ENCODE data around the gene MTF1. TPM values are rescaled to one million over a fixed set of nuclear protein-coding genes. Genes with fewer than 3 reads are reported as not detected.

Gene MTF1
- total RNA-seq, 1 donor from 2014 or later = 5.2 TPM

DNA sequence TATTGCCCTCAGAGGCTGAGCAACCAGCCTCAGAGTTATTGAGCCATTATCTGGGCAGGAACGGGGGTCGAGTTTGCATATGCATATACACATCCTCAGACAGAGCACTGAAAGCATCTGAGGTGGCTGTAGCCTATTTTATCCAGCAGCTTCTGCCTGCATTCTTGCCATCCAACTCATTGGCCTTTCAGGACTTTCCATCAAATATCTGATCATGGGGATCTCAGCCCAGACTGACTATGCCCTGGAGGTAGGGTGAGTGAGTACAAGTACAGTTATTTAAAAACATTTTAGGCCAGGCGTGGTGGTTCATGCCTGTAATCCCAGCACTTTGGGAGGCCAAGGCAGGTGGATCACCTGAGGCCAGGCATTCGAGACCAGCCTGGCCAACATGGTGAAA lies 1.8 kb upstream of the MTF1 start:
- peaks cover 3% of the 10 kb centered on the region for H3K36me3 ChIP-seq (ENCODE audit: control insufficient read depth, insufficient read depth, low read length)
- H3K27me3 ChIP-seq (ENCODE audit: control insufficient read depth, insufficient read depth, low read length) = no peaks in the 10 kb centered on the region
- DNase-seq (ENCODE audit: low read depth) = no peak
- TF ChIP-seq, protein P1, sequence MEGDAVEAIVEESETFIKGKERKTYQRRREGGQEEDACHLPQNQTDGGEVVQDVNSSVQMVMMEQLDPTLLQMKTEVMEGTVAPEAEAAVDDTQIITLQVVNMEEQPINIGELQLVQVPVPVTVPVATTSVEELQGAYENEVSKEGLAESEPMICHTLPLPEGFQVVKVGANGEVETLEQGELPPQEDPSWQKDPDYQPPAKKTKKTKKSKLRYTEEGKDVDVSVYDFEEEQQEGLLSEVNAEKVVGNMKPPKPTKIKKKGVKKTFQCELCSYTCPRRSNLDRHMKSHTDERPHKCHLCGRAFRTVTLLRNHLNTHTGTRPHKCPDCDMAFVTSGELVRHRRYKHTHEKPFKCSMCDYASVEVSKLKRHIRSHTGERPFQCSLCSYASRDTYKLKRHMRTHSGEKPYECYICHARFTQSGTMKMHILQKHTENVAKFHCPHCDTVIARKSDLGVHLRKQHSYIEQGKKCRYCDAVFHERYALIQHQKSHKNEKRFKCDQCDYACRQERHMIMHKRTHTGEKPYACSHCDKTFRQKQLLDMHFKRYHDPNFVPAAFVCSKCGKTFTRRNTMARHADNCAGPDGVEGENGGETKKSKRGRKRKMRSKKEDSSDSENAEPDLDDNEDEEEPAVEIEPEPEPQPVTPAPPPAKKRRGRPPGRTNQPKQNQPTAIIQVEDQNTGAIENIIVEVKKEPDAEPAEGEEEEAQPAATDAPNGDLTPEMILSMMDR (IDR thresholded peaks at IDR 0.05; ENCODE audit: insufficient read depth, low read length, poor library complexity, severe bottlenecking) = no peak
- H3K4me3 ChIP-seq (ENCODE audit: low read depth, low read length) = no peak overlapping the region

DNA sequence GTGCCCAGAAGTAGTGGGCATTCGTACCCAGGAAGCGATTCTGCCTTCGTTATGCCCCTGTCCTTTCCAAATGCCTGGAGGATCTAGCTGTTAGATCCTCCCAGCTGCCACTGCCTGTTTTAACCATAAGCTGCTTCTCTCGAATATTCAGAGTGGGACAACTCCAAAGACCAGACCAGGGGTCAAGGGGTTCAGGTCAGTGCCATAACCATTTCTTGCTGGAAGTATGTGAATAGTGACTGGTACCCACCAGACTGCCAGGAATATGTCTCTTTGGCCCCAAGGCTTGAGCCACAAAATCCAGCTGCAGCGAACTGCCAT lies 914 bp upstream of the MTF1 start:
- Histone ChIP-seq H3K36me3 (ENCODE audit: control insufficient read depth, insufficient read depth, low read length) (peaks cover 3% of the 10 kb centered on the region), H3K27me3 (ENCODE audit: control insufficient read depth, insufficient read depth, low read length) (no peaks in the 10 kb centered on the region), H3K4me3 (ENCODE audit: low read depth, low read length) (peak overlapping the region; percentile 85)
- TF ChIP-seq, protein P1 (IDR thresholded peaks at IDR 0.05; ENCODE audit: insufficient read depth, low read length, poor library complexity, severe bottlenecking) = no peak
- no peak for DNase-seq (ENCODE audit: low read depth)

DNA sequence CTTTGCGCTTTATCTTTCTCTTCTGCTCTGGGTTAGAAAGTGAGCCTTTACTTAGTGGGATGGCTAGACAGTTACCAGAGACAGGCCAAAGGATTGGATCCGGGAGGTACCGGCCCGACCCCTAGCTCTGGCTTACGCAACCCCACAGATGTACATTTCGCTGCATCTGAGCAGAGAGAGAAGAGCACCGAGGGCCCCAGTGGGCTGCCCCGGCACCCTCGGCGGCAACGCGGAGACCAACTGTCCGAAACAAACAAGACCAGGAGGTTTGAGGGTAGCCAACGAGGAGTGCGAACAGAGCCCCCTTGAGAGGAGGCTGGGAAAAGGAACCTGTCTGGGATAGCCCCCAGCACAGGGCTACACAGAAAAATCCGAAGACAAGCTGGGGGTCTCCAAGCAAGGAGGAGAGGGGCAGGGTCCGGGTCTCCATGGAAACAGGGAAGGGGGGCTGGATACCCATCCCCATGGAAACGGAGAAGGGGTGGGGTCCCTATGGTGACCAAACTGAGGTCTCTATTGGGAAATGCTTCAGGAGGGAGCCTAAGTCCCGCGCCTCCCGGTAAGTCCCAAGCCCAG lies 373 bp downstream of the MTF1 start:
- H3K27me3 ChIP-seq (ENCODE audit: control insufficient read depth, insufficient read depth, low read length) = no peaks in the 10 kb centered on the region

DNA sequence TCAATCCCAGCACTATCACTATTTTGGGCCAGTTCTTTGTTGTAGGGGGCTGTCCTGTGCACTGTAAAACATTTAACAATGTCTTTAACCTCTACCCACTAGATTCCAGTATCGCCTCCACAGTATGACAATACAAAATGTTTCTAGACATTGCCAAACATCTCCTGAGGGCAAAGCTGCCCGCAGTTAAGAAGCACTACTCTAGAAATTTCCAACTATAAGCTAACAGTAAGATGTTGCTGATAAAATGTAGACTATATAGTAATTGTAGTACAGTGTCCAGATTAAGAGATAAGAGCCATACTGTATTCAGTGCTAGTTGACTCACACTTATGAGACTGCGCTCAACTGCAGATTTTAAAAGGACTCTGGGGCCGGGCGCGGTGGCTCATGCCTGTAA lies 5.0 kb downstream of the MTF1 start:
- Histone ChIP-seq H3K4me3 (ENCODE audit: low read depth, low read length) (no peak overlapping the region), H3K36me3 (ENCODE audit: control insufficient read depth, insufficient read depth, low read length) (peaks cover 4% of the 10 kb centered on the region), H3K27me3 (ENCODE audit: control insufficient read depth, insufficient read depth, low read length) (no peaks in the 10 kb centered on the region)
- DNase-seq (ENCODE audit: low read depth) = no peak
- TF ChIP-seq, protein P1 (IDR thresholded peaks at IDR 0.05; ENCODE audit: insufficient read depth, low read length, poor library complexity, severe bottlenecking) = no peak

More for the DNA sequence above, 373 bp downstream of the MTF1 start:
- Histone ChIP-seq H3K36me3 (ENCODE audit: control insufficient read depth, insufficient read depth, low read length) (peaks cover 3% of the 10 kb centered on the region), H3K4me3 (ENCODE audit: low read depth, low read length) (peak overlapping the region; percentile 85)
- no peak for DNase-seq (ENCODE audit: low read depth)
- TF ChIP-seq, protein P1 (IDR thresholded peaks at IDR 0.05; ENCODE audit: insufficient read depth, low read length, poor library complexity, severe bottlenecking) = no peak

DNA sequence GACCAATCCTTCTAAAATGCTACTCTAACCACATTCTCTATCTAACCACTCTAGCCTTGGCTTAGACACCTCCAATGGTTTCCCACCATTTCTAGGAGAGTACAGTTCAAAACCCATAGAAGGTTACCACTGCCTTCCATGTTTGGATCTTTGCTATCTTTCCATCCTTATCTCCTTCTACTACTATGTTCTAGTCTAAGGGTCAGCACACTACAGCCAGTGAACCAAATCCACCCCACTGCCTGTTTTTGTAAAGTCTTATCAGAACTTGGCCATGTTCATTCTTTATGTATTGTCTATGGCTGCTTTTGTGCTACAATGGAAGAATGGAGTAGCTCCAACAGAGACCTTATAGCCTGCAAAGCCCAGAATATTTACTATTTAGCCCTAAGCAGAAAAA lies 6.2 kb downstream of the MTF1 start:
- peaks cover 4% of the 10 kb centered on the region for H3K36me3 ChIP-seq (ENCODE audit: control insufficient read depth, insufficient read depth, low read length)

More for the DNA sequence above, 6.2 kb downstream of the MTF1 start:
- TF ChIP-seq, protein P1 (IDR thresholded peaks at IDR 0.05; ENCODE audit: insufficient read depth, low read length, poor library complexity, severe bottlenecking) = no peak
- no peaks in the 10 kb centered on the region for H3K27me3 ChIP-seq (ENCODE audit: control insufficient read depth, insufficient read depth, low read length)
- no peak overlapping the region for H3K4me3 ChIP-seq (ENCODE audit: low read depth, low read length)
- no peak for DNase-seq (ENCODE audit: low read depth)

All from kidney epithelial cell (primary cell).